PFSK-1 (cell line): ENCODE measurements around the gene CMTM2.

Experiments
- FOXP2 ChIP-seq: optimal IDR thresholded peaks from 2 replicates; pipeline ENCODE3; 2011; ENCODE audit warnings: borderline replicate concordance, control low read depth, inconsistent platforms; ENCODE audit not compliant: insufficient read depth; ENCODE audit errors: extremely low read length, extremely low read depth
- POLR2AphosphoS5 ChIP-seq: IDR thresholded peaks from 2 replicates; pipeline ENCODE4 v1.6.1; 2012; ENCODE audit warnings: low read depth, mild to moderate bottlenecking, control low read depth, low read length, moderate library complexity
- SIN3A ChIP-seq: IDR thresholded peaks from 2 replicates; pipeline ENCODE4 v1.6.1; 2012; ENCODE audit warnings: mild to moderate bottlenecking, low read length, moderate library complexity, borderline replicate concordance; ENCODE audit not compliant: insufficient read depth
- TAF1 ChIP-seq: IDR thresholded peaks from 2 replicates; pipeline ENCODE4 v1.6.1; 2012; ENCODE audit warnings: low read length, control low read depth, borderline replicate concordance; ENCODE audit not compliant: insufficient read depth
- TF ChIP-seq, protein P1 (sequence below), 2 experiments: IDR thresholded peaks; 2 replicates each; pipeline versions ENCODE4 v1.6.1 to v1.8.0; 2011 to 2012; ENCODE audit warnings: low read depth in 2 of 2, low read length in 2 of 2, control low read depth in 1 of 2, inconsistent platforms in 1 of 2, mild to moderate bottlenecking in 1 of 2, moderate library complexity in 1 of 2; ENCODE audit not compliant: insufficient read depth in 1 of 2

CMTM2 gene

GRCh38 chr16:66549284-66550131 is 29.8 kb upstream of the CMTM2 start, which contains the start of gene TK2:
Gene TK2, minus strand, starts transcription at chr16:66550122. Its CDS starts 61 bp downstream, at chr16:66550061.
- TF ChIP-seq, protein P1, sequence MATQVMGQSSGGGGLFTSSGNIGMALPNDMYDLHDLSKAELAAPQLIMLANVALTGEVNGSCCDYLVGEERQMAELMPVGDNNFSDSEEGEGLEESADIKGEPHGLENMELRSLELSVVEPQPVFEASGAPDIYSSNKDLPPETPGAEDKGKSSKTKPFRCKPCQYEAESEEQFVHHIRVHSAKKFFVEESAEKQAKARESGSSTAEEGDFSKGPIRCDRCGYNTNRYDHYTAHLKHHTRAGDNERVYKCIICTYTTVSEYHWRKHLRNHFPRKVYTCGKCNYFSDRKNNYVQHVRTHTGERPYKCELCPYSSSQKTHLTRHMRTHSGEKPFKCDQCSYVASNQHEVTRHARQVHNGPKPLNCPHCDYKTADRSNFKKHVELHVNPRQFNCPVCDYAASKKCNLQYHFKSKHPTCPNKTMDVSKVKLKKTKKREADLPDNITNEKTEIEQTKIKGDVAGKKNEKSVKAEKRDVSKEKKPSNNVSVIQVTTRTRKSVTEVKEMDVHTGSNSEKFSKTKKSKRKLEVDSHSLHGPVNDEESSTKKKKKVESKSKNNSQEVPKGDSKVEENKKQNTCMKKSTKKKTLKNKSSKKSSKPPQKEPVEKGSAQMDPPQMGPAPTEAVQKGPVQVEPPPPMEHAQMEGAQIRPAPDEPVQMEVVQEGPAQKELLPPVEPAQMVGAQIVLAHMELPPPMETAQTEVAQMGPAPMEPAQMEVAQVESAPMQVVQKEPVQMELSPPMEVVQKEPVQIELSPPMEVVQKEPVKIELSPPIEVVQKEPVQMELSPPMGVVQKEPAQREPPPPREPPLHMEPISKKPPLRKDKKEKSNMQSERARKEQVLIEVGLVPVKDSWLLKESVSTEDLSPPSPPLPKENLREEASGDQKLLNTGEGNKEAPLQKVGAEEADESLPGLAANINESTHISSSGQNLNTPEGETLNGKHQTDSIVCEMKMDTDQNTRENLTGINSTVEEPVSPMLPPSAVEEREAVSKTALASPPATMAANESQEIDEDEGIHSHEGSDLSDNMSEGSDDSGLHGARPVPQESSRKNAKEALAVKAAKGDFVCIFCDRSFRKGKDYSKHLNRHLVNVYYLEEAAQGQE (IDR thresholded peaks at IDR 0.05; ENCODE audit: insufficient read depth in 1 of 2, low read depth in 2 of 2, low read length in 2 of 2), result no peak
- peak; percentile 61 for TF ChIP-seq POLR2AphosphoS5

DNA sequence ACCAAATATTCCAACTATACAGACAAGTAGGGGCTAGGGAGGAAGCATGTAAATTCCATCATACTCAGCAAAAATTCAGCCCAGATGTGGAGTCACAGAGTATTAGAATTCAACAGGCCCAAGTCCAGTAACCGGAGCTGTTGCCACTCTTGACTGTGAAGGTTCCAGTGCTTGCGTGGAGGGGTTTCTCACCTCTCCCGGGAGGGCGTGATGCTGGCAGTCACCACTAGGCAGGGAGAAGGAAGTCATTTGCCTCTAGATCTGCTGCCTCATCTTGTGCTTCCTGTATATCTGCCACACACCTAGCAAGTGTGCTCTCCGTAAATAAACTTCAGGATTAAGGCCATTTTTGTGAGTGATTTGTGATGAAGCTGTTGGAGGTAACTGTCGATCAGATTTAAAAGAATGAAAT is 27.9 kb upstream of the CMTM2 start:
- TF ChIP-seq SIN3A (no peak), FOXP2 (no peak), POLR2AphosphoS5 (no peak), TAF1 (no peak)
- TF ChIP-seq, protein P1 (IDR thresholded peaks at IDR 0.05; ENCODE audit: insufficient read depth in 1 of 2, low read depth in 2 of 2, low read length in 2 of 2), result no peak

DNA sequence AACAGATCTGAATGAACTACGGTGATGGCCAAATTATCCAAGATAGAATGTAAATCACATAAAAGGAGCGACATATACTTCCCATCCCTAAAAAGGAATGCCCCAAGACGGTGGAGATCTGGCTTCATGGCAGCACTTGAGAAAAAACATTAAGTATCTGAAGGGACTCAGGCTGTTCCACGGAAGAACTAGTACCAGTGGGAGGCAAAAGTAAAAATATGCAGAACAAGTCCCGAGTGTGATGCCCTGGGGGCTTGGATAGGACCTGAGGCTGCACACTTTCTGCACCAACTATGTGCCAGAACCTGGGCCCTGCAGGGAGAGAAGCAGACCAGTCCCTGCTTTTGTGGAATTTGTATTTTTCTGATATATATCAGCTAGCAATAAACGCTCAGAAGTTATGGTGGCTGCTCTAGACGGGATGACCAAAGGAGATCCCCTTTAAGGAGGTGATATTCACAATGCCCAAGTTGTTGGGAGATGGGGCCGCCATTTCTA is 27.4 kb upstream of the CMTM2 start:
- TF ChIP-seq, protein P1 (IDR thresholded peaks at IDR 0.05; ENCODE audit: insufficient read depth in 1 of 2, low read depth in 2 of 2, low read length in 2 of 2), result no peak
- TF ChIP-seq POLR2AphosphoS5, result no peak

GRCh38 chr16:66552286-66553177 is 26.7 kb upstream of the CMTM2 start, which contains the start of gene CKLF:
Gene CKLF, plus strand, starts transcription at chr16:66552576. Its CDS starts 140 bp downstream, at chr16:66552716.
- no peak for TF ChIP-seq SIN3A
- peak; percentile 88 for TF ChIP-seq POLR2AphosphoS5
- TF ChIP-seq FOXP2, result no peak
- TF ChIP-seq, protein P1 (IDR thresholded peaks at IDR 0.05; ENCODE audit: insufficient read depth in 1 of 2, low read depth in 2 of 2, low read length in 2 of 2), result 0 out of 4 replicates have a peak, but pooled peaks of 1 of the 2 experiments have one; percentile 51
- TF ChIP-seq TAF1, result peak; percentile 80; the same call in 1 of the 2 replicates
